Dermis microvascular lymphatic vessel endothelial cell (primary cell): ENCODE data around the gene SLC25A19. TPM values are rescaled to one million over a fixed set of nuclear protein-coding genes. Genes with fewer than 3 reads are reported as not detected.
A peak's percentile ranks its signal among the peaks of the same experiment; 100 is the strongest.
"Not testable (repeated sequence)": the region's sequence is repeated elsewhere in the genome, so short reads cannot be mapped to it uniquely, and the experiment has no call there.

Experiments
- DNase-seq, 2 donors: peaks; one replicate each; pipeline versions ENCODE4 v3.0.0 to v3.0.0-alpha.2; 2010; ENCODE audit warnings: low read depth in 2 of 2
- total RNA-seq: library from RNA; depleted of rRNA; stranded (reverse); fragments of >200 nt; gene quantifications from 2 replicates; pipeline ENCODE4 v1.2.1, GENCODE V29; 2014

Gene SLC25A19
- total RNA-seq, 1 donor from 2014 or later, result 6.2 TPM

GRCh38 chr17:75267411-75268232 is 21.6 kb downstream of the SLC25A19 start:
- no peak for DNase-seq

- no peak for DNase-seq
These were observed 22.2 kb downstream of the SLC25A19 start for GRCh38 chr17:75267153-75267410.

GRCh38 chr17:75266316-75267152 is 22.7 kb downstream of the SLC25A19 start:
- no peak for DNase-seq

GRCh38 chr17:75265614-75266315 is 23.5 kb downstream of the SLC25A19 start:
- peak in 1 of 2 donors; percentile 91 for DNase-seq

GRCh38 chr17:75263055-75263454 is 26.2 kb downstream of the SLC25A19 start:
- DNase-seq, result no peak

- DNase-seq, result peak in 1 of 2 donors; percentile 51
These were observed 27.1 kb downstream of the SLC25A19 start for GRCh38 chr17:75262112-75262606.

GRCh38 chr17:75261336-75262111 is 27.7 kb downstream of the SLC25A19 start, which contains the start of the genes GGA3 and MRPS7:
GGA3 (minus strand) TSS chr17:75261606; CDS start chr17:75261587, 19 bp downstream.
MRPS7 (plus strand) TSS chr17:75261879; CDS start chr17:75261901, 22 bp downstream.
- peak; percentile 85 to 93 for DNase-seq

- DNase-seq, result peak in 1 of 2 donors; percentile 43
These were observed 28.4 kb downstream of the SLC25A19 start for GRCh38 chr17:75260641-75261335.

- DNase-seq, result not testable (repeated sequence)
These were observed 32.0 kb downstream of the SLC25A19 start for GRCh38 chr17:75257228-75257627.

- not testable (repeated sequence) for DNase-seq
These were observed 33.1 kb downstream of the SLC25A19 start for GRCh38 chr17:75255954-75256698.

GRCh38 chr17:75252039-75252816 is 37.0 kb downstream of the SLC25A19 start:
- no peak for DNase-seq

- DNase-seq, result peak; percentile 91 to 93
These were observed 39.2 kb downstream of the SLC25A19 start for GRCh38 chr17:75250009-75250471.

GRCh38 chr17:75249564-75249963 is 39.7 kb downstream of the SLC25A19 start:
- no peak for DNase-seq

- DNase-seq, result no peak
These were observed 42.8 kb downstream of the SLC25A19 start for GRCh38 chr17:75246404-75246803.

GRCh38 chr17:75245011-75245410 is 44.2 kb downstream of the SLC25A19 start:
- no peak for DNase-seq

GRCh38 chr17:75244133-75244866 is 44.9 kb downstream of the SLC25A19 start:
- DNase-seq, result no peak

- no peak for DNase-seq
These were observed 46.7 kb downstream of the SLC25A19 start for GRCh38 chr17:75242461-75243042.
